GM19099 (cell line): ENCODE results near the gene LHPP.

ENCODE experiments used
- POLR2A ChIP-seq: IDR thresholded peaks from 3 replicates; pipeline ENCODE4 v1.6.1; 2011; ENCODE audit warnings: low read depth; ENCODE audit not compliant: insufficient read length; ENCODE audit errors: extremely low read depth

LHPP gene

DNA sequence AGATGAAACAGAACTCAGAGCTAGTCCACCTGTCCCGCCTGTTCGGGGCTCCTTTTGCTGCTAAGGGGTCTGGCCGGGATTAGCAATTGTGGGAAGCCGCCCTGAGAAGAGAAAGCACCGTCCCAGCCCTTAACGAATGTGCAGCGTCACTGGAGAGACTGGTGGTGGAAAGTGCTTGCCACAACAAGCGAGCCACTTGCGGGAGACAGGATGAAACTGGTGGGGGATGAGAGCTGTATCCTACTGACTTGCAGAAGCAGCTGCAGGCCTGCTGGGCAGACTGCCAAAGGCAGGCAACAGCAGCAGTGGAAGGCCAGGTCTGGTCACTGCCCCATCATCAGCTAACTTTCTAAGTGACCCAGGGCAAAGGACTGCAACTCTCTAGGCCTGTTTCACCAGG lies 187.1 kb downstream of the LHPP start:
- TF ChIP-seq POLR2A, result no peak

DNA sequence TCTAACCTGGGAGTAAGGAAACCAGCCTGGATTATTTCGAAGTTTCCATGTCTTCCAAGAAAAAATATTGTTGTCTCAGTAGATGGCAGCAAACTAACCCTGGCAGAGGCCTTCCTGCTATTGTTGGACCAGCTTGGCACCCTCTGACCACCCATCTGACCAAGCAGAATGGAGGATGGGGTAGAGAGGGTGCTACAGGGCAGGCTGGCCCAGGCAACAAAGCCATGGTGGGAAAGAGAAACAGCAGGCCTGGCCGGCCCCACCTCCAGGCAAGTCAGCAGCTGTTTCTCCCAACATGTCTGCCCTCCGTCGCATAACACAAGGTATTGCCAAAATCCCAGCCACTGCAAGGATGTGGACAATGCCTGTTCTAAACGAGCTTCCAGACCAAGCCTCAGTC lies 187.6 kb downstream of the LHPP start:
- no peak for TF ChIP-seq POLR2A

DNA sequence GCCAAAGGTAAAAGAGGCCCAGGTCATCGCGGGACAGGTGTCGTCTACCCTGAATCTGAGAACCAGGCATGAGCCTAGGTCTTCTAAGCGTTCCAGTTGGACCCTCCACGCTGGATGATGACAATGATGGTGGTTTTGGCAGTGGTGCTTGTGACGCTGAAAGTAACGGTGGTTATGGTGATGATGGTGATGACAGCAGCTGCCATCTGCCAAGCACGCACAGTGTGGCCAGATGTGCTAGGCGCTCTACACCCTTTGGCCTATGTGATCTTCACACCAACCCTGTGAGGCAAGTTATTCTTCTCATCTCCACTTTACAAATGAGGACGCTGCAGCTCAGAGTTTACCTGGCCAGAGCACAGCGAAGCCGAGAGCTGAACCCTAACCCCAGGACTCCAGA lies 188.6 kb downstream of the LHPP start:
- TF ChIP-seq POLR2A, result no peak

DNA sequence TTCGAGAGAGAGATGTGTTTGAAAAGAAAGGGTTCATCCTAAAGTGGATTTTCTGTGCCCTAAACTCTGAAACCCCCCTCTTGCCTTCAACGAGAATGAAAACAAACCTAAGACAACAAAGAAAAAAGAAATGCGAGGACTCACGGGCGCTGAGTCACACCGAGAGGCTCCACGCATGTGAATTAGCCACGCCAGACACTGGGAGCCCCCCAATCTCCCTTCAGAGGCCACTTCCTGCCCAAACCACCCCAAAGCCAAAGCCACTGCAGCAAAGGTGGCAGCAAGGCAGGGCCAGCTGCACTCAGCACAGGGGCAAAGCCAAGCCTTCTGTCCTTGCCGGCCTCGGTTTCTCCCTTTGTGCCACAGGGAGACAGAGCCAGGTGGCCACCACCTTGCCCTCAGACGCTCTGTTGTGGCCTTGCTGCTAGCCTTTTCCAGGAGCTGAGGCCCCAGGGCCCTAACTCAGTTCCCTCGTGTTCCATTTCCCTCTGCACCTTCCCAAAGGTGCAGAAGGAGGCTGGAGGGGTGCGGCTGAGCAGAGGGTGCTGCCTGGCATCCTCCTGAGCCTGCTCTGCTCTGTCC lies 189.3 kb downstream of the LHPP start:
- no peak for TF ChIP-seq POLR2A

DNA sequence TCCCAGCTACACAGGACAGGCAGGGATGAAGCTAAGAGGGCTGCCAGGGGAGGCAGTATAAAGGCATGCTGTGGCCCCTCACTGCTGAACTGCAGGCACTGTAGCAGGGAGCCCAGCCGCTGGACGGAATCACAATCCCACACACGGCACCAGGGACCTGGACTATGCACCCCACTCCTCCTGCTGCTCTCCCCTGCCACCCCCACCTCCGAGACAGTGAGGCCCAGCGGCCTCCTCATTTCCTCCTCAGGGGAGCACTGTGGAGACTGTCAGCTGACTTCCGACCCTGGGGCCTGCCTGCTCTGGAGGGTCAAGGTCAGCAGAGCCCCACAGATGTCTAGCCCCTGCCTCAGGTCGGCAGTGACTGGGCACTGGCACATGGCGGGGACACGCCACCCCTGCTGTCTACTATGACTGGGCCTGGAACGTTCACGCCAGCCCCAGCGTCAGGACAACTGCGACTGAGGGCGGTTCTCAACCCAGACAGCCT lies 189.8 kb downstream of the LHPP start:
- no peak for TF ChIP-seq POLR2A

DNA sequence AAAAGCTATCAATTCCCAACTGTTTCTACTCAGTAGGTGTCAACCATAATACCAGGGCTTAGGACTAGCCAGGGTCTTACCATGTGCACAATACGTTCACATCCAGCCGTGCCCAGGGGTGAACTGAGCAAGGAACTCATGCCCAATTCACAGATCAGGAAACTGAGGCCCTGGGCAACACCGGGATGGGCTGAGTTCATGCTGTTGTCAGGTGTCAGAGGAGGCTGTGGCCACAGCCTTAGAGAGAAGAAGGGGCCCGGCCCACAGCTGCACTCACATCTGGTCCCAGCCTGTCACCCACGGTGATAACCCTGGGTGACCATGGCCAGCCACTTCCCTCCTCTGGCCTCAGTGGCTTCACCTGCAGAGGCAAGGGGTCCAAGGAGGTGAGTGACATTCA lies 190.6 kb downstream of the LHPP start:
- TF ChIP-seq POLR2A, result no peak

DNA sequence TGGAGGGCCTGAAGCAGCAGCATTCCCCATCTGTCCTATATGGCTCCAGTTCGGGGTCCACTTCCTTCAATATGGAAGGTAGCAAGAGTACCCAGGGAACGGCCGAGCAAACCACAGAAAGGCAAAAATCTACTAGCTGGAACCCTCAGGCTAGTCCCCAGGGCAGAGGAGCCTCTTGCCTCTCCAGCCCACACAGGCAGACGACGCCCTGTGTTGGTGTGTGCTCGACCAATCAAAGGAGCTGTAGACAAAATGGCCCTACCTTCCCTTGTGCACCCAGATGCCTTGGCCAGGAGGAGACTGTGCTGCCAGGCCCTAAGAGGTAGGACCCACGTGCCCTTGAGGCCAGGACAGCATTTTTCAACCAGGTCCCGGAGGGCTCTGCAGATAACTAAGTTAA lies 191.1 kb downstream of the LHPP start:
- no peak for TF ChIP-seq POLR2A

DNA sequence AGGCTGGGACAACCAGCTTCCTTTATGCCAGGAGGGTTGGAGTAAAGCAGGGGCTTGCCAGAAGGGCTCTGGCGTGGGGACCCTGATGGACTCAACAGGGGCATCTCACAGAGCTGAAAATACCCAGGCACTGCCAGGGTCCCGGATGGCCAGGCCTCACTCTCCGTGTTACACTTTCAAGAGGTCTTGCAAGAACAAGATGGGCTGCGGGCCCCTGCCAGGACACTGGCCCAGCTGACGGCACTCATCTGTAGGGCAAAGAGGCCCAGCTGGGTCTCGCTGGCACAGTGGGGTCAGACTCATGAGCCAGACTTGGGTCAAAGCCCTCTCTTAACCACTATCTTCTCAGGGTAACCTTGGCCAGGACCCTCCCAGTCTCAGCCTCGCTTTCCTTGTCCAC lies 191.7 kb downstream of the LHPP start:
- no peak for TF ChIP-seq POLR2A

DNA sequence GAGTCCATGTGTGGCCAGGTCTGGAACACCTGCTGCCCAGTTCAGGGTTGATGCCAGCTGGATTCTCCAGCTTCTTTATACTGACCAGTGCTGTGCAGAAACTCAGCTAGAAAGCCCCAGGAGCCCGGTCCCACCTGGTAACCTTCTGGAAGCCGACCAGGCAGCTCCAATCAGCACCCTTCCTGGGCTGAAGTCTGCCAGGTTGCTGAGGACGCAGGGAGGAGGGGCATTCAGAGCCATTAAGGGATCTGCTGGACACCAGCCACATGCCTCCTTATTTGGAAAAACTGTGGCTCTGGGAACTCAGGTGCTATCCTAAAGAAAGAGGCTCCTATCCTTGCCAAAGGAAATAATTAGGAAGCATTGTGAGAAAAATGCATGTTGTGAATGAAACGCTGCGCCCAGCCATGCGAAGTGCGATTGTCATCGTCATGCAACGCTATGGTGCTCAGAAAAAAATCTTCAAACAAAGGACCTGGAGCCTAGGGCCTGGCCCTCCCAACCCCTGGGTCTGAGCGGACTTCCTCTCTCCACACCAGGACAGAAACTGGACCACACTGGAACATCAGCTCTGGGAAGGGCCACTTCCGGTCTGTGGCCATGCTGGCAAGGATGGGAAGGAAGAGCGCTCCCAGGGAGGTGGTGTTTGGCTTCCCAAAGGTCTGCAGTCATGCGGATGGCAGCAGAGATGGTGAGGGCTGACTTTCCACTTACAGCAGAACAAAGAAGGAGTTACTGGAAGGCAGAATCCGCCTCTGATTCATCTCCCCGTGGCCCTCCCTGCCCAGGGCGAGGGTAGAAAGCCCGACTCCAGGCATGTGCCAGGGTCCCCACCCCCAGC lies 192.4 kb downstream of the LHPP start:
- TF ChIP-seq POLR2A, result no peak

DNA sequence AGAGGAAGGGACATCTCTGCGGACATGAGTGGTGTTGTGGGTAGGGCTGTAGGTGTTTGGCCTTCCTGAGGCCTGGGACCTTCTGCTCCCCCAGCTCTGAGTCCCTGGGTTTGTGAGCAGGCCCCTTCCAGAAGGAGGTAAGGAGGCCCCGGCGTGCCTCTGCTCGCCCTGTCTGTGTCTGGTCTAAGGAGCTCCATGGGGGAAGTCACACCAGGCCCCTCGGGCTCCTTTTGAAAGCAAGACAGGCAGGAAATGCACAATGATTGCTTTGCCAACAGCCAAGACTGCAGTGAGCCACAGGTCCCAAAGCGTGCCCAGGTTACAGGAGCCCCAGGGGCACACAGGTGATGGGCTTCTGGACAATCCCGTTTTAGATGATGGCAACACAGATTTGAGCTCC lies 193.1 kb downstream of the LHPP start:
- TF ChIP-seq POLR2A, result no peak

DNA sequence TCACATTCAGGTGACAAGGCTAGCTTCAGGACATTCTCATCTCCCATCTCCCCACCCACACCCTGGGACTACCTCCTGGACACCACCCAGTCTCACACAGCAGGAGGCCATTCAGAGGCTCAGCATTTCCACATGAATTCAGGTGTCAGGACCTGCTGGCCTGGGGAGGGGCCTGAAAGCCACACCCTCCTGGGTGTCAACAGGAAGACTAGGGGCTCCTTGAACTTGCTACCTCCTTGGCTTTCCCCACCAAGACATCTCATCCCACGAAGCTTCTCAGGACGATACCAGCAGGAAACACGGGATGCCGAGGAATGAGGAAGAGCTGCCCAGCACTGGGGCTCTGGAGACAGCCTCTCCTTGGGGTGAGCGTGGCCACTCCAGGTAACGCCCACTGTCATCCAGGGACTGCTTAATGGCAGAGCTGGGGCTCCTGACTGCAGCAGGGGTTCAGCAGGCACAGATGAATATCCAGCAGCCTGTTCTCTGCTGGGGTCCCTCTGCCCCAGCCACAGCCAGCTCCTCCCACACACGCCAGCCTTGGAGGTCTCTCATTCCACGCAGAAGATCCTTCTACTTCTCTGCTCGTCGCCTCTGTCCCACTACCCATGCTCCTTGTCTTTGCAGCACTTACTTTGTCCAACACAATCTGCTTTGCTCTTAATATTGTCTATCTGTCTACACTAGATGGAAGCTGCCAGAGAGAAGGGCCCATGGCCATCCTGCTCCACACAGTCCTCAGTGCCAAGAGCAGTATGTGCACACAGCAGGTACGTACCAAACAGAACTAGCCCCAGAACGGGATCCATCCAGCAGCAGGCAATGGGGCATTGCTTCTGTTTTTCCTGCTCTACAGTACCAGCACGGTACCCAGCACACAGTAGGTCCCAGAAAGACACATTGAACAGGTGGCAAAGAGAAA lies 193.8 kb downstream of the LHPP start:
- TF ChIP-seq POLR2A, result no peak

DNA sequence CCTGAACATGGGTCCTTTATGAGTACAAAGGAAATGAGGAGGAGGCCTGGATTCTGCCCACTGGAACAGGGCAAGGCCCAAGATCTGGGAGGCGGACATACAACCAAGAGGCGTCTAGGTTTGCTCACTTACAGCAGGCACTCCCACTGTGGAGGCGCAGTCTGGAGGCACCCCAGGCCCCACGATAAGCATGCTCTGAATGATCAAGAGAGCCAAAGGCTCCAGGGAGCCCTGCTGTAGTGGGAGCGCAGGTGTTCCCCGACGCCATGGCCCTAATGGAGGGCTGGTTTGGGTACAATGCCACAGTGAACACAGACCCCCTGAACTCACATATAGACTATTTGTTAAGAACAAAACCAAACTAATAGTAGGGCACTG lies 194.5 kb downstream of the LHPP start:
- no peak for TF ChIP-seq POLR2A

DNA sequence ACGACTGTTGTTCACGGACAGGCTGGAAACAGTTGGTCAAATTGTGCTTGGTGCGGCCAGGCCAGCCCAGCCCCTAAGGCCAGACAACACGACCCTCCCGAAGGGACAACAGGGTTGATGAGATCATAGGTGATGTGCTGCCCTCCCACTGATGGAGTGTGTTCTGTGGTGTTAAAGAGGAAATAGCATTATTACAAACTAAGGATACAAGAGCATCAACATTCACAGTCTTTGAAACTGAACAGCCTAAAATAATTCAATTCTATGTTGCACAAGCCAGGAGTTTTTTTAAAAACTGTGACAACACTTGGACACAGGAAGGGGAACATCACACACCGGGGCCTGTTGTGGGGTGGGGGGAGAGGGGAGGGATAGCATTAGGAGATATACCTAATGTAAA lies 194.9 kb downstream of the LHPP start:
- no peak for TF ChIP-seq POLR2A

DNA sequence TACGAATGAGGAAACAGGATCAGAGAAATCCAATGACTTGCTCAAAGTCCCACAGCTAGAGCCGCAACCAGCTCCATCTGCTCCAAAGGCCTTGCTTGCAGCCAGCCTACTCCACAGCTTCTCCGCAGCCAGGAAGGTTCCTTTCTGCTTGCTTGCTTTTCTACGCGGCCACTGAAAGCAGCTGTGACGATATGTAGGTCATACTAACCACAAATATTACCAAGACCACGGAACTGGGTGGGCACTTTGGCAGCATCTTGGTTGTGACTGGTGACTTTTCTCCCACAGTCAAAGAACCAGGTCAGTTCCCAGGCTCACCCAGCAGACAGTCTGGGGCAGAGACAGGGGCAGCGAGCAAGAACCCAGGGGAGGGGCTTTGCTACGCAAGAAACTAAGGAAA lies 196.2 kb downstream of the LHPP start:
- TF ChIP-seq POLR2A, result no peak

DNA sequence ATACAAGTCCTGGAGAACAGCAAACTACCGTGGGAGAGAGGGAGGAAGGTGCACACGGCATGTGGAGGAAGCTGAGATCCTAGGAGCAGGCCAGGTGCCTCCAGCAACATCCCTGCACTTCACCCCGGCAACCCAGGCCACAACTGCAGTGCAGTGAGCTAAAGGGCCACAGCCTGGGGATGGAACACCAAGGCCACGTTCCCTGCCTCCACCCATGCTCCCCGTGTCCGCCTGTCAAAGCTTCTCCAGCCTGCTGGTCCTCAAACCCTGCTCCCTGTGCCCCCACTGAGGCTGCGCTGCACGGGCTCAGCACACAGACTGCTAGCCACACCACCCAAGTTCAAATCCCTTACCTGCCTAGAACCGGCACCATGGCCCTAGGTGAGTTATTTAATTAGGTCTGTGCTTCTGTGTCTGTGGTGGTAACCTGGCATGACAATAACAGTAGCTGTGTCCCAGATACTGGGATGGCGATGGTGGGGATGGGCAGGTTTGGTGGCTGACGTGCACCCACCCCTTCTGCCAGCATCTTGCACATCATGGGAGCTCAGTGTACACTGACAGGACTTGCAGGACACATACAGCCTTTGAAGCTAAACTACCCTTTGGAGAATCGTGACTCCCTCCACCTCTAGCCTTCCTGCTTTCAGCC lies 197.1 kb downstream of the LHPP start:
- no peak for TF ChIP-seq POLR2A
